Erythroblast (primary cell): ENCODE measurements around the gene ZNF865.
"Not testable (repeated sequence)": the region's sequence is repeated elsewhere in the genome, so short reads cannot be mapped to it uniquely, and the experiment has no call there.

Experiments used
- DNase-seq, 2 experiments: peaks; one replicate each; lab custom pipeline; 2025; lab: John Stamatoyannopoulos, UW
- GATA1 ChIP-seq: IDR thresholded peaks from 2 replicates; pipeline ENCODE4 v1.6.1; 2011; ENCODE audit warnings: low read depth, mild to moderate bottlenecking, control low read depth, low read length, moderate library complexity
- POLR2A ChIP-seq: IDR thresholded peaks from 2 replicates; pipeline ENCODE4 v1.6.1; 2011; ENCODE audit warnings: mild to moderate bottlenecking, low read length

ZNF865 gene

DNA sequence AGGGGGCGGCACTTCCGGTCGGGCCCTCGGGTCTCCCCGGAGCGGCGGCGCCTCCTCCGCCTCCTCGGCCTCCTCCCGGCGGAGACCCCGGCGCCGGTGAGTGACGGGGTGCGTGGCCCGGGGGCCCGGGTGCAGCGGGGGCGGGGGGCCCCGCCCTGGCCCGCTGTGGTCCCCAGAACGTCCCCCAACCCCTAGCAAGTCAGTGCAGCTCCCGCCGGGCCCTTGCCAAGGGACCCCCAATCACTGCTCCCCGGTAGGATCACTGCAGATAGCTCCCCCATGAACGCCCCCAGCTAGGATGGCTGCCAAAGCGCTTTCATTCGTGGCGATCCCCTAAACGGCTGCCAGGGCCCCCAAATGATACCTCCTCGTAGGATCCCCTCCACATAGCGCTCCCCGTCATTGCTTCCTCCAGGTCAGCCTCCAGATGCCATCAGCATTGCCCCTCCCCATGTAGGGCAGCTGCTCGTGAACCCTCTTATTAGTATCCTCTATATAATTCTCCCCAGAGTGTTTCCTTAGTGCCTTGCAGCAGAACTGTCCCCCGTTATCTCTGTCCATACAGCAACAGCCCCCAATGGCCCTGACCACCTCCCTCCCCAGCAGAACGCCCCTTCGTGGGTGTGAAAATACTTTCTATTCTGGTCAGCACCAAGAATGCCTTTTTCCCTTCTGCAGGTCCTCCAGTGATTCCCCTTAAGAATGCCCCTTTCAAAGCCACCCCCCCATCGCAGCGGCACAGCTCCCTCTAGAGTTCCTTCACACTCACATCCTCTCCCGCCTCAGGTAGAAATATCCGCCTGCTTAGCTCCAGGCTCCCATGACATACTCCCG is at the start of gene ZNF865:
ZNF865 (plus strand) TSS at position 11 of the 834 bp plus-strand sequence. CDS start 7,972 bp downstream, outside the sequence.
- DNase-seq: peak; percentile 80 to 85
- TF ChIP-seq POLR2A (peak; percentile 20), GATA1 (no peak)

DNA sequence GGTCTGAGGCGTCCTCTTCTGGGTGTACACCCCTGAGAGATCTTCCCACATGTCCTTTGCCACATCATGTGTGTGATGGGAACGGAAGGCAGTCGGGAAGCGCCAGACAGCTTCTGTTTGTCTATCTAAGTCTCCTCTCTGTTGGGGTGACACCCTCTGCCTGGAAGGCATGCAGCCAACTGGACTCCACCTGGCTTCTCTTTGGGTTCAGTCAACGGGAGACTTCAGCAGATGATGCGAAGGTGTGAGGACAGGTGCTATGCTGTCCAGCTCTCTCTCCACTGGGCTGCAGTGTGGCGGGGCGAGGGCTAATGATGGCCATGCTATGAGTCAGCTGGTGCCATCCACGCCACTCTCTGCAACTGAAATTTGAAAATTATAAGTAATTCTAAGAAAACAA is 45.8 kb upstream of the ZNF865 start:
- no peak for DNase-seq
- TF ChIP-seq POLR2A (no peak), GATA1 (no peak)

DNA sequence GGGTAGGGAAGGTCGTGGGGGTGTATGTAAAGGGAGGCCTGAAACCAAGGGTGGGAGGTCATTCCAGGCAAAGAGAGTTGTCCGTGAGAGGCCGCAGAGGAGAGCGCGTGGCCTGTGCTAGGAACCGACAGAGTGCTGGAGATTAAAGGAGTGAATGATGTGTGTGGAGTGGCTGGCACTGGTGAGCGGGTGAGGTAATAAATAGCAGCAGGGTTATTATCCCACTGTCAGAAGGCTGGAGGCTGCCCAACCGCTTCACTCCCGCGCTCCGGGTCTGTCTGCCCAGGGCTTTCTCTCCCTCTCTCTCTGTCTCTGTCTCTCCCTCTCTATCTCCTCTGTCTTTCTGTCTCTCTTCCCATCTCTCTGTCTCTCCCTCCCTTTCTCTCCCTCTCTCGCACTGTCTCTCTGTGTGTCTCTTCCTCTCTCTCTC is 42.2 kb upstream of the ZNF865 start:
- no peak for DNase-seq

DNA sequence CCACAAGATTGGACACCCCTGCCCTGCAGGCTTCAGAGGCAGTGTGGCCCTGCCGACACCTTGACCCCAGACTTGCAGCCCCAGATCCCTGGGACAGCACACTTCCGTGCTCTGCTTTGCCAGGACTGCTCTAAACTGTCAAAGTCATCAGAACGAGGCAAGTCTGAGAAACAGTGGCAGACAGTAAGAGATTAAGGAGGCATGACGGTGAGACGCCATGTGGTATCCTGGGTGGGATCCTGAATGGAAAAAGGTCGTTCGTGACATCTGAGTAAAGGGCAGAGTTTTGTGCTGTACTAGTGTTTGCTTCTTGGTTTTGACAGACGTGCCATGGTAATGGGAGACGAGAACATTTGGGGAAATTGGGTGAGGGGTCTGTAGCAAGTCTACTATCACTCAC is 38.6 kb upstream of the ZNF865 start:
- TF ChIP-seq POLR2A (no peak), GATA1 (no peak)

More for the DNA sequence above, 42.2 kb upstream of the ZNF865 start:
- no peak for TF ChIP-seq GATA1
- no peak for TF ChIP-seq POLR2A

DNA sequence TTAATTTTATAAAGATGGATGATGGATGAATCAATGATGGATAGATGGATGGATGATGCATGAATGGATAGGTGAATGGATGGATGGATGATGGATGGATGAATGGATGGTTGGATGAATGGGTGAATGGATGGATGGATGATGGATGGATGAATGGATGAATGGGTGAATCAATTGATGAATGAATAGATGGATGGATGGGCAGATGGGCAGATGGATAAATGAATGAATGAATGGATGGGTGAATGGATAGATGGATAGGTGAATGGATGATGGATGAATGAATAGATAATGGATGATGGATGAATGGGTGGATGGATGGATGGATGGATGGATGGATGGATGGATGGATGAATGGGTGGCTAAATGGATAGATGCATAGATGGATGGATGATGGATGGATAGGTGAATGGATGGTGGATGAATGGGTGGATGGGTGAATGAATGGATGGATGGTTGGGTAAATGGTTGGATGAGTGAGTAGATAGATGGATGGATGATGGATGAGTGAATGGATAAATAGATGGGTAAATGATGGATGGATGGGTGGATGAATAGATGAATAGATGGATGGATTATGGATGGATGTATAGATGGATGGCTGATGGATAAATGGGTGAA is 37.6 kb upstream of the ZNF865 start:
- TF ChIP-seq POLR2A (no peak), GATA1 (no peak)
- DNase-seq: no peak

More for the DNA sequence above, 38.6 kb upstream of the ZNF865 start:
- no peak for DNase-seq

DNA sequence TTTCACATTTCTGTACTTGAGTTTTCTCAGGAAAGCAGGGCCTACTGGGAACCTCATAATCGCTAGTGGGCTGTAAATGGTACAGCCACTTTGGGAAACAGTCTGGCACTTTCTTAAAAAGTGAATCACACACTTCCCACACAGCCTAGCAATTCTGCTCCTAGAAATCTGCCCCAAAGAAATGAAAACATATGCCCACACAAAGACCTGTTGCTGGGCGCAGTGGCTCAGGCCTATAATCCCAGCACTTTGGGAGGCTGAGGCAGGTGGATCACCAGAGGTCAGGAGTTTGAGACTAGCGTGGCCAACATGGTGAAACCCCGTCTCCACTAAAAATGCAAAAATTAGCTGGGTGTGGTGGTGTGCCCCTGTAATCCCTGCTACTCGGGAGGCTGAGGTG is 36.0 kb upstream of the ZNF865 start:
- DNase-seq: not testable (repeated sequence)

DNA sequence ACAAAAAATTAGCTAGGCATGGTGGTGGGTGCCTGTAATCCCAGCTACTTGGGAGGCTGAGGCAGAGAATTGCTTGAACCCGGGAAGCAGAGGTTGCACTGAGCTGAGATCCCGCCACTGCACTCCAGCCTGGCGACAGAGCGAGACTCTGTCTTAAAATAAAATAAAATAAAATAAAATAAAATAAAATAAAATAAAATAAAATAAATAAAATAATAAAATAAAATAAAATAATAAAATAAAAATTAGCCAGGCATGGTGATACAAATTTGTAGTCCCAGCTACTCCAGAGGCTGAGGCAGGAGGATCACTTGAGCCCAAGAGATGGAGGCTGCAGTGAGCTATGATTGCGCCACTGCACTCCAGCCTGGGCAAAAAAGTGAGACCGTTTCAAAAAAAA is 31.5 kb upstream of the ZNF865 start:
- DNase-seq: not testable (repeated sequence)

DNA sequence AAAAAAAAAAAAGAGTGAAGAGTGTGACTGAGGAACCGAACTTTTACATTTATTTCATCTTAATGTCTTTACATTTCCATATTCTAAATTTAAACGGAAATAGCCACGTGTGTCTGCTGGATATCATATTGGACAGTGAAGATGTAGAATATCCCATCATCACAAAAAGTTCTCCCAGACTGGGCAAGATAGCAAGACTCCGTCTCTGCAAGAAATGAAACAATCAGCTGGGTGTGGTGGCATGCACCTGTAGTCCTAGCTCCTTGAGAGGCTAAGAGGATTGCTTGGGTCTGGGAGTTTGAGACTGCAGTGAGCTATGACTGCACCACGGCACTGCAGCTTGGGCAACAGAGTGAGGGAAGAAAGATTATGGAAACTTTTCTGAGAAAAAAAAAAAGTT is 28.7 kb upstream of the ZNF865 start:
- DNase-seq: no peak
- TF ChIP-seq POLR2A (no peak), GATA1 (no peak)

DNA sequence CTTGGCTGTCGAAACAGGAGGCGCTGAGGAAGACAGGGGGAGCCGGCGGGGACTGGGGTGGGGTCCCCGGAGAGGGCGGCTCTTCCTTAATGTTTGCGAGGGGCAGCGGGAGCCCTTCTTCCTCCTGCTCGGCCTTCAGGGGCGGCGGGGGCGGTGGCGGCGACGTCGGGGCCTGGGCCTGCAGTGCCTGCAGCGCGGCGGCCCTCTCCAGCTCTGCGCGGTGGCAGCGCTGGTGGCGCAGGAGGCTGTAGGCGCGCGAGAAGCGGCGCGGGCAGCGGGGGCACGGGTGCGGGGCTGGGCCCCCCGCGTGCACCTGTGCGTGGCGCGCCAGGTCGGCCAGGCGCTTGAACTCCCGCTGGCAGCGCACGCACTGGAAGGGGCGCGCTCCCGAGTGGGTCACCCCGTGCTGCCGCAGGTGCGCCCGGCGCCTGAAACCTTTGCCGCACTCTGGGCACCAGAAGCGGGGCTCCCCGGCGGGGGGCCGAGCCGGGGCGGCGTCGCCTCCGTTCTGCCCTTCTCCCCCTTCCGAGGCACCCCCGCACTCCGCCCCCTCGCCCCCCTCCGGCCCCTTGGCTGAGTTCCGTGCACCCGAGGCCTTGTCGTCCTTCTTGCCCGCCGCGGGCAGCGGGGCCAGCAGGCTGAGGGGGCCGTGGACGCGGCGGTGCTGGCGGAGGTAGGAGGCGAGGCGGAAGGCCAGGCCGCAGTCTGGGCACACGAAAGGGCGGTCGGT is 27.3 kb upstream of the ZNF865 start:
- no peak for TF ChIP-seq GATA1
- no peak for TF ChIP-seq POLR2A
- no peak for DNase-seq

DNA sequence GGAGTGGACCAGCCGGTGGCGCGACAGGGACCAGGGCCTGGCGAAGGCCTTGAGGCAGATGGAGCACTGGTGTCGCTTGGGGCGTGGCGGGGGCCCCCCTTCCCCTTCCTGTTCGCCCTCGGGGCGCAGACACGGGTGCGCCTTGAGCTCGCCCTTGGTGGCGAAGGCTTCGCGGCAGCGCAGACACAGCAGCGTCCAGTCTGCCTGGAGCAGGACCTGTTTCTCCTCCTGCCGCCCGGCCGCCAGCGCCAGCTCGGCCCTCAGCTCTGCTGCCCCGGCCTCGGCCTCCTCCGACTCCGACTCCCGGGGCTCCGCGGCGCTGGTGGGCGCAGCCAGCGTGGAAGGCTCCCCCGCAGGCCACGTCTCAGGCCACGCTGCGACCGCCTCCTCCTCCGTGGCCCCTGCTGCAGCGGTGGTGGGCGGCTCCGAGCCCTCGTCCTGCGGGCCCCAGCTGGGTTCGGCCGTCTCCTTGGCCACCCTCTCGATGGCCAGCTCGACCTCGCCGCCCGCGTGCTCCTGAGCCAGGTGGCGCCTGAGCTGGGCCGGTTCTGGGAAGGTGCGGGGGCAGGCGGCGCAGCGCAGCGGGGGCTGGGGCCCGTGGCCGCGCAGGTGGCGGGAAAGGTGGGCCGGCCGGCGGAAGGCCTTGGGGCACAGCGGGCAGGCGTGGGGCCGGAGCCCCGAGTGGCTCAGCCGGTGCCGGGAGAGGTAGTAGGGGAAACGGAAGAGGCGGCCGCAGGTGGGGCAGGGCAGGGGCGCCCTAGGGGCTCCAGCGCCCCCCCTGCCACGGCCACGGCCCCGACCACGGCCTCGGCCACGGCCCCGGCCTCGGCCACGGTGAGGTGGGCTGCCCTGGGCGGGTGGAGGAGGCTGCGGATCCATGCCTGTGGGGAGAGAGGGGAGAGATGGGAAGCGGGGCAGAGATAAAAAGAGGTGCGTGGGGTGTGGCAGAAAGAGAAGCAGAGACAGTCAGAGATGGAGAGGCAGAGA is 26.4 kb upstream of the ZNF865 start:
- no peak for TF ChIP-seq POLR2A
- TF ChIP-seq GATA1: no peak
- DNase-seq: no peak

DNA sequence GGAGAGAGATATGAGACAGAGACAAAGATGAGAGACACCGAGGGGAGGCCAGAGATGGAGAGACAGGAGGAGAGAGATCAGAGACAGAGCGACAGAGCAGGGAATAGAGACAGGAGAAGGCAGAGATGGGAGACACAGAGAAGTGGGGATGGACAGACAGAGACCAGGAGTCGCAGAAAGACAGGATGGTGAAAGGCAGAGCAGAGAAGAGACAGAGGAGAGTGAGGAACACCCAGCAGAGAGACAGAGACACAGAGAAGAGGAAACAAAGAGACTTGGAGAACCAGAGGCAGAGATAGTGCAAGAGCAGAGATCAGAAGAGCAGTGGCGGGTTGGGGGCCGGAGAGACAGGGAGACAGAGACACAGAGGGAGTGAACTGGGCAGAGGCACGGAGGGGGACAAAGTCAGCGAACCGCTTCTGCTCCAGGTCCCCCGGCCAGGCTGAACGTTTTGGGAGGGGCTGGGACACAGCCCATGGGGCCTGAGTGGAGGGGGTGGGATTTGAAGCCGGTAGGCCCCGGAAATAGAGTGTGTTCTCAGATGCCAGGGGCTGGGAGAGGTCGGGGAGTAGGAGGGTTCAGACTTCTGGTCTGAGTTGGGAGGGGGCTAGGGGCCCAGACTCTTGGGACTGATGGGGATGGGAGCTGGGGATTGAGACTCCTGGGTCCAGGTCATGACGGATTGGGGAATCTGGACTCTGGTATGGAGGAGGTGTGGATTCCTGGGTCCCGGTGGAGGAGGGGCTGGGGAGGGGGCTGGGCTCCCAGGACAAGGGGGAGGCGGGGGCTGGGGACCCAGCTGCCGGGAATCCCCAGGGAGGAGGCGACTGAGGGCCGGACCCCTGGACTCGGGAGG is 25.5 kb upstream of the ZNF865 start:
- DNase-seq: no peak
- TF ChIP-seq POLR2A: no peak
- no peak for TF ChIP-seq GATA1

DNA sequence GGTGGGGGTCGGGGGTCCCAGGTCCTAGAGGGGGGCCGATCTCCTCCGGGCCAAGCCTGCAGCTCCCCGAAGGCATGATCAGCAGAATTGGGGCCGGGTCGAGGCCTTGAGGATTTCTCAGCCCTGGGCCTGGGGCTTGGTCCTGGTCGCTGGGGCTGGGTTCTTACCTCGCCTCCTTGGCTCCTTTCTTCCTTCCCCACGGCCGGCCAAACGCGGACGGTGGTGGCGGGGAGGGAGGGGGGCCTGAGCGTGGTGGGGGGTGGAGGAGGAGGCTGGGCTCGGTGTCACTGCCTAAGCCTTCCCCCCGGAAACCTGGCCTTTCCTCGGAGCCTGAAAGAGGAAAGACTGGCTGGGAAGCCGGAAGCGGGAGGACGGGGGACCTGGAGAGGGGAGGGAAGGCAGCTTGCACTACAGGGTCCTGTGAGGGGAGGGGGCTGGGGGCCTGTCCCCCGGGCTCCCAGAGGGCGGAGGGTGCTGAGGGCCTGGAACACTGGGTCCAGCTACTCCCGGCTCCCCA is 24.8 kb upstream of the ZNF865 start, which contains the start of gene ZNF579:
ZNF579 (minus strand) TSS at position 221 of the 517 bp plus-strand sequence. CDS start 1,209 bp downstream, outside the sequence.
- TF ChIP-seq GATA1: no peak
- no peak for TF ChIP-seq POLR2A

More for the DNA sequence above, 24.8 kb upstream of the ZNF865 start, which contains the start of gene ZNF579:
- DNase-seq: peak; percentile 79 to 86
